Keratinocyte (primary cell): Measurements from ENCODE around the gene SHANK1. TPM values are rescaled to one million over a fixed set of nuclear protein-coding genes. Genes with fewer than 3 reads are reported as not detected.

Source experiments
- DNase-seq: peaks from one replicate; pipeline ENCODE4 v3.0.0-alpha.2; 2011; ENCODE audit warnings: low read depth, missing footprints, low spot score
- FAIRE-seq: peaks from 2 replicates; lab custom pipeline; 2011; peaks lifted over from hg19 to GRCh38; lab: Jason Lieb, UNC
- H2AFZ ChIP-seq: 2 replicates; pipeline ENCODE4 v1.6.0; 2012; ENCODE audit warnings: low read length, control low read depth, inconsistent platforms; ENCODE audit not compliant: control insufficient read depth
- H3K27ac ChIP-seq: 2 replicates; pipeline ENCODE4 v1.5.1; 2011; ENCODE audit warnings: low read length; ENCODE audit not compliant: control insufficient read depth, insufficient read depth
- H3K27me3 ChIP-seq: 3 replicates; pipeline ENCODE4 v1.6.0; 2011; ENCODE audit warnings: low read length; ENCODE audit not compliant: control insufficient read depth, insufficient read depth; ENCODE audit errors: extremely low read depth
- H3K36me3 ChIP-seq, 2 experiments: 2 replicates in 1 of 2; 3 replicates in 1 of 2; pipeline ENCODE4 v1.5.1; 2011; ENCODE audit warnings: low read length in 2 of 2, mild to moderate bottlenecking in 1 of 2; ENCODE audit not compliant: control insufficient read depth in 2 of 2, insufficient read depth in 2 of 2; ENCODE audit errors: extremely low read depth in 1 of 2
- H3K4me1 ChIP-seq: 3 replicates; pipeline ENCODE4 v1.5.1; 2011; ENCODE audit warnings: low read length; ENCODE audit not compliant: control insufficient read depth, insufficient read depth; ENCODE audit errors: extremely low read depth
- H3K4me2 ChIP-seq: 3 replicates; pipeline ENCODE4 v1.6.0; 2011; ENCODE audit warnings: low read depth, low read length; ENCODE audit not compliant: control insufficient read depth, insufficient read depth; ENCODE audit errors: extremely low read depth
- H3K4me3 ChIP-seq, 3 experiments: fragments of 200-600 bp in 1 of 3; sonication (generic) in 1 of 3; 2 replicates in 2 of 3; 3 replicates in 1 of 3; pipeline ENCODE4 v1.5.1; 2011 to 2016; ENCODE audit warnings: low read length in 3 of 3, mild to moderate bottlenecking in 3 of 3, control low read depth in 2 of 3, inconsistent platforms in 1 of 3, low read depth in 1 of 3, mixed read lengths in 1 of 3, mixed run types in 1 of 3, moderate library complexity in 1 of 3; ENCODE audit not compliant: control insufficient read depth in 2 of 3, insufficient read depth in 2 of 3; ENCODE audit errors: extremely low read depth in 1 of 3
- H3K79me2 ChIP-seq: 2 replicates; pipeline ENCODE4 v1.6.0; 2012; ENCODE audit warnings: low read length; ENCODE audit not compliant: control insufficient read depth, insufficient read depth
- H3K9ac ChIP-seq: 3 replicates; pipeline ENCODE4 v1.6.0; 2011; ENCODE audit warnings: low read length; ENCODE audit not compliant: control insufficient read depth, insufficient read depth; ENCODE audit errors: extremely low read depth
- H3K9me1 ChIP-seq: 3 replicates; pipeline ENCODE4 v1.6.0; 2011; ENCODE audit warnings: low read length; ENCODE audit not compliant: control insufficient read depth, insufficient read depth; ENCODE audit errors: extremely low read depth
- H3K9me3 ChIP-seq: 2 replicates; pipeline ENCODE4 v1.5.1; 2012; ENCODE audit warnings: low read depth, low read length; ENCODE audit not compliant: control insufficient read depth
- H4K20me1 ChIP-seq: 3 replicates; pipeline ENCODE4 v1.6.0; 2011; ENCODE audit warnings: low read length; ENCODE audit not compliant: control insufficient read depth, insufficient read depth; ENCODE audit errors: extremely low read depth
- CTCF ChIP-seq, 3 experiments: IDR thresholded peaks in 1 of 3; conservative IDR thresholded peaks in 1 of 3; optimal IDR thresholded peaks in 1 of 3; 2 replicates in 2 of 3; 3 replicates in 1 of 3; pipeline versions ENCODE3 to v1.5.1; 2011; ENCODE audit warnings: low read length in 3 of 3, mild to moderate bottlenecking in 3 of 3, moderate library complexity in 2 of 3, control low read depth in 1 of 3, inconsistent platforms in 1 of 3; ENCODE audit not compliant: insufficient read depth in 2 of 3; ENCODE audit errors: extremely low read depth in 1 of 3
- EZH2 ChIP-seq: IDR thresholded peaks from one replicate; pipeline ENCODE4 v1.6.1; 2012; ENCODE audit warnings: inconsistent platforms, mild to moderate bottlenecking, low read length, moderate library complexity
- dilution Hi-C: fragments of 300-500 bp; cut with MboI; formaldehyde crosslinking; loops from one replicate; pipeline ENCODE4 v1.7.0; 2020; ENCODE audit warnings: low sequenced_read_pairs; ENCODE audit not compliant: extremely low pct_ligation_motif_present
- polyA plus RNA-seq, 5 experiments: library from polyadenylated mRNA; depleted of rRNA in 3 of 5; stranded (reverse) in 3 of 5; stranded (forward) in 1 of 5; unstranded in 1 of 5; fragments of >200 nt; gene quantifications; 1 replicate in 1 of 5; 2 replicates in 3 of 5; 3 replicates in 1 of 5; pipeline versions ENCODE4 v1.2.1 to v1.2.3, GENCODE V29; 2011 to 2012; ENCODE audit warnings: missing spikeins in 2 of 5, low read depth in 1 of 5, low replicate concordance in 1 of 5

The SHANK1 gene
- polyA plus RNA-seq, 1 donor (not counting 4 experiments of a cell fraction or from before 2014, with no cell fraction given) = 0.51 TPM

GRCh38 chr19:50633359-50633758 lies 86.2 kb downstream of the SHANK1 start:
- DNase-seq = no peak
- Histone ChIP-seq H3K27me3 (peaks cover 12% of the 10 kb centered on the region), H3K9ac (no peak overlapping the region), H2AFZ (no peak overlapping the region), H3K36me3 (no peaks in the 10 kb centered on the region), H3K79me2 (no peaks in the 10 kb centered on the region), H3K4me3 (no peak overlapping the region), H3K4me1 (no peaks in the 10 kb centered on the region), H4K20me1 (no peaks in the 10 kb centered on the region), H3K27ac (no peak overlapping the region), H3K9me1 (no peaks in the 10 kb centered on the region), H3K9me3 (peaks cover 9% of the 10 kb centered on the region), H3K4me2 (no peak overlapping the region)
- FAIRE-seq = no peak
- no peak for TF ChIP-seq CTCF (optimal IDR thresholded peaks at IDR 0.05 in 1 of 3, IDR thresholded peaks at IDR 0.05 in 1 of 3, conservative IDR thresholded peaks at IDR 0.05 in 1 of 3; ENCODE audit: extremely low read depth in 1 of 3, insufficient read depth in 2 of 3, low read length in 3 of 3)
- TF ChIP-seq EZH2 = no peak
- dilution Hi-C loops = no loop called here

GRCh38 chr19:50632151-50632835 lies 87.3 kb downstream of the SHANK1 start:
- peaks cover 3% of the 10 kb centered on the region for H3K27me3 ChIP-seq
- H4K20me1 ChIP-seq = no peaks in the 10 kb centered on the region
- H2AFZ ChIP-seq = no peak overlapping the region
- FAIRE-seq = no peak
- H3K36me3 ChIP-seq = no peaks in the 10 kb centered on the region
- TF ChIP-seq EZH2 (no peak), CTCF (optimal IDR thresholded peaks at IDR 0.05 in 1 of 3, IDR thresholded peaks at IDR 0.05 in 1 of 3, conservative IDR thresholded peaks at IDR 0.05 in 1 of 3; ENCODE audit: extremely low read depth in 1 of 3, insufficient read depth in 2 of 3, low read length in 3 of 3) (no peak)
- dilution Hi-C loops = no loop called here
- peaks cover 9% of the 10 kb centered on the region for H3K9me3 ChIP-seq
- H3K79me2 ChIP-seq = no peaks in the 10 kb centered on the region
- no peak overlapping the region for H3K4me2 ChIP-seq
- no peaks in the 10 kb centered on the region for H3K9me1 ChIP-seq
- H3K9ac ChIP-seq = no peak overlapping the region
- no peak overlapping the region for H3K27ac ChIP-seq
- no peak for DNase-seq
- H3K4me1 ChIP-seq = no peaks in the 10 kb centered on the region
- no peak overlapping the region for H3K4me3 ChIP-seq
